H1 (cell line): ENCODE measurements around the gene KLC4. TPM values are rescaled to one million over a fixed set of nuclear protein-coding genes. Genes with fewer than 3 reads are reported as not detected.

ENCODE experiments used
- BACH1 ChIP-seq: IDR thresholded peaks from 2 replicates; pipeline ENCODE4 v1.6.1; 2012; ENCODE audit warnings: low read length, improper control_type of control experiment
- BRCA1 ChIP-seq: IDR thresholded peaks from 2 replicates; pipeline ENCODE4 v1.6.1; 2012; ENCODE audit warnings: low read depth, low read length, improper control_type of control experiment
- CHD2 ChIP-seq: IDR thresholded peaks from 2 replicates; pipeline ENCODE4 v1.6.1; 2012; ENCODE audit warnings: low read length, improper control_type of control experiment
- CHD7 ChIP-seq: fragments of 300-600 bp; sonication (generic); IDR thresholded peaks from 2 replicates; pipeline ENCODE4 v1.7.1; 2012; ENCODE audit warnings: low read length, moderate library complexity, mild to moderate bottlenecking, inconsistent platforms; ENCODE audit not compliant: insufficient replicate concordance
- HDAC2 ChIP-seq, 2 experiments: fragments of 300-600 bp in 1 of 2; sonication (generic) in 1 of 2; IDR thresholded peaks; 2 replicates each; pipeline ENCODE4 v1.6.1; 2011 to 2012; ENCODE audit warnings: low read depth in 2 of 2, low read length in 2 of 2, mild to moderate bottlenecking in 2 of 2, moderate library complexity in 2 of 2, borderline replicate concordance in 1 of 2, inconsistent platforms in 1 of 2
- KDM4A ChIP-seq: IDR thresholded peaks from one replicate; pipeline ENCODE4 v1.7.1; 2012; ENCODE audit warnings: low read depth, mild to moderate bottlenecking, moderate library complexity, low read length, inconsistent platforms; ENCODE audit not compliant: severe bottlenecking
- NRF1 ChIP-seq: IDR thresholded peaks from 2 replicates; pipeline ENCODE4 v1.6.1; 2011; ENCODE audit warnings: mild to moderate bottlenecking, low read depth, low read length, improper control_type of control experiment
- SP4 ChIP-seq: IDR thresholded peaks from 2 replicates; pipeline ENCODE4 v1.6.1; 2012; ENCODE audit warnings: low read length, inconsistent platforms
- SUZ12 ChIP-seq: fragments of 200-600 bp; sonication (generic); IDR thresholded peaks from 2 replicates; pipeline ENCODE4 v1.6.1; 2012; ENCODE audit warnings: mild to moderate bottlenecking, inconsistent platforms, low read length, moderate library complexity, mixed read lengths
- TAF7 ChIP-seq: optimal IDR thresholded peaks from 2 replicates; pipeline ENCODE3; 2011; ENCODE audit warnings: low read depth, mild to moderate bottlenecking, inconsistent platforms, low read length, moderate library complexity, borderline replicate concordance
- polyA plus RNA-seq, 7 experiments: library from polyadenylated mRNA; depleted of rRNA in 3 of 7; stranded (reverse) in 5 of 7; unstranded in 2 of 7; fragments of >200 nt in 5 of 7; fragments of 200-250 nt in 2 of 7; gene quantifications; 1 replicate in 5 of 7; 2 replicates in 1 of 7; 4 replicates in 1 of 7; pipeline versions ENCODE4 v1.2.1 to v1.2.3, GENCODE V29; 2011 to 2013; ENCODE audit warnings: missing spikeins in 2 of 7, mixed read lengths in 2 of 7
- total RNA-seq: library from RNA; stranded (reverse); fragmentation: NEBNext Ultra II Directional; extraction: Animal tissue kit (Norgen Biotek cat#: 25700); gene quantifications from 2 replicates; pipeline ENCODE4 v1.2.1, GENCODE V29; 2021

The KLC4 gene
- total and polyA plus RNA-seq, 2 of the 8 experiments (the other 6 are each of a cell fraction or from before 2014, with no cell fraction given) = 15.7 to 28.5 TPM

- TF ChIP-seq BACH1 (no peak), SUZ12 (no peak), NRF1 (no peak), CHD2 (no peak; the same call in 1 of the 2 replicates), BRCA1 (no peak), KDM4A (peak; percentile 30), SP4 (no peak), TAF7 (peak; percentile 53), HDAC2 (IDR thresholded peaks at IDR 0.05; ENCODE audit: borderline replicate concordance in 1 of 2, low read depth in 2 of 2, low read length in 2 of 2) (peak in 1 of 2 experiments; percentile 75; a peak in 1 of 4 replicates), CHD7 (no peak)
Observed at GRCh38 chr6:43021270-43022047, 38.0 kb upstream of the KLC4 start, which contains the start of gene RRP36 (continued).
